ENCODE measurements around the gene NANOGP8.
A peak's percentile ranks its signal among the peaks of the same experiment; 100 is the strongest.
"Not testable (repeated sequence)": the region's sequence is repeated elsewhere in the genome, so short reads cannot be mapped to it uniquely, and the experiment has no call there.

The NANOGP8 gene, protein sequence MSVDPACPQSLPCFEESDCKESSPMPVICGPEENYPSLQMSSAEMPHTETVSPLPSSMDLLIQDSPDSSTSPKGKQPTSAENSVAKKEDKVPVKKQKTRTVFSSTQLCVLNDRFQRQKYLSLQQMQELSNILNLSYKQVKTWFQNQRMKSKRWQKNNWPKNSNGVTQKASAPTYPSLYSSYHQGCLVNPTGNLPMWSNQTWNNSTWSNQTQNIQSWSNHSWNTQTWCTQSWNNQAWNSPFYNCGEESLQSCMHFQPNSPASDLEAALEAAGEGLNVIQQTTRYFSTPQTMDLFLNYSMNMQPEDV

DNA sequence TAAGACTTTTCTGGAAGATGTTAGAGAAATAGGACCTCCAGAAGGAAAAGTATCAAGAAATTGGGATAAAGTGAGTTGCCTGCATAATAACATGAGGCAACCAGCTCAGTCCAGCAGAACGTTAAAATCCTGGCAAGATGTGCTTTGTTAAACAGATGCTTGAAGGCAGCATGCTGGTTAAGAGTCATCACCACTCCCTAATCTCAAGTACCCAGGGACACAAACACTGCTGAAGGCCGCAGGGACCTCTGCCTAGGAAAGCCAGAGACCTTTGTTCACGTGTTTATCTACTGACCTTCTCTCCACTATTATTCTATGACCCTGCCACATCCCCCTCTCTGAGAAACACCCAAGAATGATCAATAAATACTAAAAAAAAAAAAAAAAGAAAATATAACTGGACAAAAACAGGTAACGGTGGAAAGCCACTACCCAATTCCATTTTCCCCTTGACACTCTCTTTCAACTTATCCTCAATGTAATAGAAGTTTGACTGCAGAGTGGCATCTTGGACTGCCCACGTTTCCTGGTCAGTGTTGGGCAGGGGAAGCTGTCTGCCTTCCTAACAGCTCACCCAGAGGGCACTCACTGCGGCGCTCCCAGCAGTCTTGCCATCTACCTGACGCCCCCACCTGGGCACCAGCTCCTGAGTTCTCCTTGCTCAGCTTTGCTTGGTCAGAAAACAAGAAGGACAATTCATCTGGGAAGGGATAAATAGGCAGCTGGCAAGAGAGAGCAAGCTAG is at the start of gene NANOGP8:
Gene NANOGP8 (minus strand): TSS at position 120 of the 744 bp plus-strand sequence. CDS start 185 bp downstream, outside the sequence.
- not testable (repeated sequence) for DNase-seq (ENCODE audit: low read depth)

DNA sequence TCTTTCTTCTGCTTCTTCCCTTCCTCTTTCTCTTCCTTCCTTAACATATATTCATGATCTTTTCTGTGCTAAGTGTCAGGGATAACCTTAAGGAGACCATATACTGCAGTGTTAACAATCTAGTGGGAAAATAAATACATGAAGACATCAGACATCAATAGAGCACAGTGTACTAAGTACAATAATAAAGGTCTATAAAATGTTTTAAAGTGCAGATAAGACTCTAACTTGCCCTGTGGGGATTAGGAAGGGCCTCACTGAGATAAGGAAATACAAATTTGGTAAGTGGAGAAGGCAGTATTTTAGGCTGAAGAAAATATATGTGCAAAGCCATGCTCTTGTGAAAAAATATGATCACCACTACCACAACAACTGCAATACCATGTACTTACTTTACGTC is 49.2 kb upstream of the NANOGP8 start:
- no peak for DNase-seq (ENCODE audit: low read depth)
- H3K9ac ChIP-seq (ENCODE audit: low read length), result no peak overlapping the region
- peaks cover 4% of the 10 kb centered on the region for H3K4me1 ChIP-seq (ENCODE audit: control insufficient read depth, insufficient read depth, low read length)
- H3K4me3 ChIP-seq (ENCODE audit: low read length), result no peak overlapping the region
- no peaks in the 10 kb centered on the region for H3K27me3 ChIP-seq (replicated peaks; ENCODE audit: control insufficient read depth, insufficient read depth, low read length)
- no peaks in the 10 kb centered on the region for H3K9me3 ChIP-seq (ENCODE audit: control insufficient read depth, low read length)
- H3K36me3 ChIP-seq (ENCODE audit: control insufficient read depth, insufficient read depth, low read length, severe bottlenecking), result no peaks in the 10 kb centered on the region

More for the DNA sequence above, at the start of gene NANOGP8:
- not testable (repeated sequence) for H3K36me3 ChIP-seq (ENCODE audit: control insufficient read depth, insufficient read depth, low read length, severe bottlenecking); H3K4me3 ChIP-seq (ENCODE audit: low read length); H3K9ac ChIP-seq (ENCODE audit: low read length); H3K9me3 ChIP-seq (ENCODE audit: control insufficient read depth, low read length); H3K27me3 ChIP-seq (replicated peaks; ENCODE audit: control insufficient read depth, insufficient read depth, low read length); H3K4me1 ChIP-seq (ENCODE audit: control insufficient read depth, insufficient read depth, low read length)

DNA sequence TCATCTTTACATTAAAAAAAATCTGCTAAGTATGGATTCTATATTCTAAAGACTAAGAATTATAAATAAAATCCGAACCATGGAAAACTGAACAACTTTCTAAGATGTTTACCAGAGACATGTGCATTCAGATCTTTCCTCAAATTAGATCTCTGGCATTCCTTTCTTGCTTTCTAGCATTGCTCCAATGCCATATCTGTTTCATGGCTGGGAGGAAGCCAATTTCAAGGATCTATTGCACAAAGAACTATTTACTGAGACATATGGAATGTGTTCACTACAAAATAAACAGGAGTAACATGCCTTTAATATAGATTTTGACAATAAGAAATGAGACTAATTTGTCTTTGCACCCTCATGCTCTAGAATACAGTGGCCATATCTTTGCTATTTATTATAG is 45.1 kb upstream of the NANOGP8 start:
- Histone ChIP-seq H3K4me1 (ENCODE audit: control insufficient read depth, insufficient read depth, low read length) (peaks cover 4% of the 10 kb centered on the region), H3K9me3 (ENCODE audit: control insufficient read depth, low read length) (no peaks in the 10 kb centered on the region), H3K27me3 (replicated peaks; ENCODE audit: control insufficient read depth, insufficient read depth, low read length) (no peaks in the 10 kb centered on the region)

DNA sequence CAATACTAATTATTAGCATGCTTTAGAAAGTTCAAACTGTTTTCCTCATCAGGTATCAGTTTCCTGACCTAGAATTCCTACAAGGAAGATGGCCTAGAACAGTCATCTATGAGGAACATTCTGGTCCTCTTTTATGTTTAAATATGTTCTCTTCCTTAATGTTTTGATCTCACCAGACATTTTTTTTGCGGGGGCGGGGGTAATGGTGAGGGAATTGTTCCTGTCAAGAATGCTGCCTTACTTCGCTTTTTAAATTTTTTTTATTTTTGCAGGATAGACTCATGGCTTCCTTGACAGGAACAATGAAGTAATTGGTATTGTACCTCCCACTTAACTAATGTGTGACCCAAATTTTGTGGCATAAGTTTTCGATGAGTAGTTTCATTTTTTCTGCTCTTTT is 44.3 kb upstream of the NANOGP8 start:
- no peak for DNase-seq (ENCODE audit: low read depth)
- Histone ChIP-seq H3K9ac (ENCODE audit: low read length) (no peak overlapping the region), H3K27me3 (replicated peaks; ENCODE audit: control insufficient read depth, insufficient read depth, low read length) (no peaks in the 10 kb centered on the region), H3K4me1 (ENCODE audit: control insufficient read depth, insufficient read depth, low read length) (peaks cover 4% of the 10 kb centered on the region), H3K9me3 (ENCODE audit: control insufficient read depth, low read length) (no peaks in the 10 kb centered on the region), H3K4me3 (ENCODE audit: low read length) (no peak overlapping the region), H3K36me3 (ENCODE audit: control insufficient read depth, insufficient read depth, low read length, severe bottlenecking) (no peaks in the 10 kb centered on the region)

More for the DNA sequence above, 45.1 kb upstream of the NANOGP8 start:
- no peak overlapping the region for H3K4me3 ChIP-seq (ENCODE audit: low read length)
- H3K9ac ChIP-seq (ENCODE audit: low read length), result no peak overlapping the region
- no peaks in the 10 kb centered on the region for H3K36me3 ChIP-seq (ENCODE audit: control insufficient read depth, insufficient read depth, low read length, severe bottlenecking)
- DNase-seq (ENCODE audit: low read depth), result peak; percentile 83

DNA sequence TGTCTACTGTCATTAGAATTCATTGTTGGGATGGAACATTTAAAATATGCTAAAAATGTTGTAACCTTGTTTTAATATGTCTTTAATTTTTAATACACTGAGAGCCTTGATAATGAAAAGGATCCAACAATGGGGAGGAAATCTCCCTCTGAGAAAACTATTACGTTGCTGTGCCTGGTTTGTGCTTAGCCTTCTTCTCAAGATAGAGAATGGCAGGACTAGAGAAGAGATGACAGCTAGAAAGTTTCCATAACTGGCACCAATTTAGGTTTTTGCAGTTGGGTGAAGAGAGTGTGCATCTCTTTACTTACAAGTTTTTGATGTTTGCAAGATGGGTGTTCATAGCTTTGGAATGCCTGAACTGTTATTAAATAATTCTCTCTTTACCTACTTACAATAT is 42.6 kb upstream of the NANOGP8 start:
- H3K4me1 ChIP-seq (ENCODE audit: control insufficient read depth, insufficient read depth, low read length), result peaks cover 4% of the 10 kb centered on the region
- no peak overlapping the region for H3K4me3 ChIP-seq (ENCODE audit: low read length)
- no peaks in the 10 kb centered on the region for H3K27me3 ChIP-seq (replicated peaks; ENCODE audit: control insufficient read depth, insufficient read depth, low read length)
- DNase-seq (ENCODE audit: low read depth), result no peak
- no peaks in the 10 kb centered on the region for H3K9me3 ChIP-seq (ENCODE audit: control insufficient read depth, low read length)
- no peak overlapping the region for H3K9ac ChIP-seq (ENCODE audit: low read length)
- H3K36me3 ChIP-seq (ENCODE audit: control insufficient read depth, insufficient read depth, low read length, severe bottlenecking), result no peaks in the 10 kb centered on the region

DNA sequence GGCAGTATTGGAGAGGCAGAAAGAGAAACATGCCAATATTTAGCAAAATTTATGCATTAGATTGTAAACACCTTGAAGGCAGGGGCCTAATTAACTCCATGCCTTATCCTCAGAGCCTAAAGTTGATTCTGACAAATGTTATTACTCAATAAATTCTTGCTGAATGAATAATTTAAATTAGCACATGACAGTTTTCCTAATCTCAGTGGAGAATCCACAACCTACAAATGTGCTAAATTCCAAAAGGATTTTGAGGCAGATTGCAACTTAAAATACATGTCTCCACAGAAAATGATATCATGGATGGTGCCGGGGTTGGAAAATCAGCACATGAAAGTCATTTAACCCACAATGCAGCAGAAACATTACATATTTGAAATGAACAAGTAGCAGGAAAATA is 41.1 kb upstream of the NANOGP8 start:
- peaks cover 4% of the 10 kb centered on the region for H3K4me1 ChIP-seq (ENCODE audit: control insufficient read depth, insufficient read depth, low read length)
- H3K36me3 ChIP-seq (ENCODE audit: control insufficient read depth, insufficient read depth, low read length, severe bottlenecking), result no peaks in the 10 kb centered on the region
- no peak for DNase-seq (ENCODE audit: low read depth)
- H3K4me3 ChIP-seq (ENCODE audit: low read length), result no peak overlapping the region
- H3K9me3 ChIP-seq (ENCODE audit: control insufficient read depth, low read length), result no peaks in the 10 kb centered on the region
- no peaks in the 10 kb centered on the region for H3K27me3 ChIP-seq (replicated peaks; ENCODE audit: control insufficient read depth, insufficient read depth, low read length)
- H3K9ac ChIP-seq (ENCODE audit: low read length), result no peak overlapping the region

DNA sequence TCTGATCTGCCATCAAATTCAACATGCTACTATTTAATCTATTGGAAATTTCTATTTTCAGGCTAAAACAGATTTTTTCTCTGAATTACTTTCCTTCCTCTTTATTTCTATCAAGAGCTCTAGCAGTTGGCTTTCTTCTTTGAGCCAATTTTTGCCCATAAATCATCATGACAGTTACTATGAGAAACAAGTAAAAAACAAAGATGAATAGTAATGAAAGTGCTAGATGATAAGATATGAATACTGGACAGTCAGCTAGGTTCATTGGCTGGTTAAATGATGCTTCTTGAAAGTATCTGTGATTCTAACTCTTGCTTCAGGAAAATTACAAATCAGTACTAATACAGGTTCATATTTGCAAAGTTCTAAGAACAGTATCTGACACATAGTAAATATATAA is 38.6 kb upstream of the NANOGP8 start:
- H3K36me3 ChIP-seq (ENCODE audit: control insufficient read depth, insufficient read depth, low read length, severe bottlenecking), result no peaks in the 10 kb centered on the region
- H3K4me3 ChIP-seq (ENCODE audit: low read length), result no peak overlapping the region

DNA sequence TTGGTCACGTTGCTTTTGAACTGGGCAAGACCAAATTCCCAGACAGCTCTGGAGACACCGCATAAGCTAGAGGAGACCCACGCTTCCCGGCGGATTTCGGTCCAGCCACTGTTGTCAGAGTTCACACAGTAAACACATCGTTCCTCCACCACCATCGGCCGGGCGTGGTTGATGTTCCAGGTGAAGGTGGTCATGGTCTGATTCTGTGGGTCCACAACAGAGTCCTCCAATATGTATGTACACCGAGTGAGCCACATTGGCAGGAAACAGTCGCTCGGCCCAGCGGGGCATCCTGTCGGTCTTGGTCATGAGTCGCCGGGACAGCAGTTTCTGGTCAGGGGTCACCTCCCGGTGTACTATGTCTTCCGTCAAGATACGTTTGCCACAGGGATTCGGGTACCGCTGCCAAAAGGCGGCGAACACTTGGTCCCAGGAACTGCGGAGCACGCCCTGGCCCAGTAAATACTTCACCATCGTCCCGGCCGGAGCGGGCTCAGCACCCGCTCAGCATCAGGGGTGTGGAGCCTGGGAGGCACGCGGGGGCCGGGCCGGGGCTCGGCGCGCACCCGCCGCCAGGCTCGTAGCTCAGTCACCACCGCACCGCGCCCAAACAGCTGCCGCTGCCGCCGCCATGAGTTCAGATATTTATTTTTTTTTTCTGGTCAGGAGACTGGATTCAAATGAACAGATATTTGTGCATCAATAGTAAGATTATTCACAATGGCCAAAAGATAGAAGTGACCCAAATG is 36.7 kb upstream of the NANOGP8 start:
- no peak overlapping the region for H3K9ac ChIP-seq (ENCODE audit: low read length)
- DNase-seq (ENCODE audit: low read depth), result no peak

More for the DNA sequence above, 38.6 kb upstream of the NANOGP8 start:
- no peaks in the 10 kb centered on the region for H3K4me1 ChIP-seq (ENCODE audit: control insufficient read depth, insufficient read depth, low read length)
- H3K9ac ChIP-seq (ENCODE audit: low read length), result no peak overlapping the region
- H3K9me3 ChIP-seq (ENCODE audit: control insufficient read depth, low read length), result no peaks in the 10 kb centered on the region
- no peak for DNase-seq (ENCODE audit: low read depth)
- no peaks in the 10 kb centered on the region for H3K27me3 ChIP-seq (replicated peaks; ENCODE audit: control insufficient read depth, insufficient read depth, low read length)

DNA sequence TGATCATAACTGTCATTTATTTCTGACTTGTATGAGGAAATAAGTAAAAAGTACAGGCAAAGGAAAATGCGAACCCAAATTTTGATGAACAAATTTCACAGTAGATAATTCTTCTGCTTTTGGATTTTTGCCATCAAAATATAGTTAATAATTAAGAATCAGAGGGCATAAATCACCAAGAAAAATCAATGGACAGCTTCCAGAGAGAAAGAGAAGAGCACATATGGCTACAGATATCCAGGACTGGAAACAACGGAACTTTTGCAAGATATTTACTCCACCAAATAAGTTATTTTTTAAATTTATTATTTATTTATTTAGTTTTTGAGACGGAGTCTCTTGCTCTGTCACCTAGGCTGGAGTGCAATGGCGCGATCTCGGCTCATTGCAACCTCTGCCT is 35.1 kb upstream of the NANOGP8 start:
- Histone ChIP-seq H3K27me3 (replicated peaks; ENCODE audit: control insufficient read depth, insufficient read depth, low read length) (no peaks in the 10 kb centered on the region), H3K4me3 (ENCODE audit: low read length) (no peak overlapping the region), H3K36me3 (ENCODE audit: control insufficient read depth, insufficient read depth, low read length, severe bottlenecking) (no peaks in the 10 kb centered on the region), H3K9ac (ENCODE audit: low read length) (no peak overlapping the region), H3K4me1 (ENCODE audit: control insufficient read depth, insufficient read depth, low read length) (no peaks in the 10 kb centered on the region), H3K9me3 (ENCODE audit: control insufficient read depth, low read length) (no peaks in the 10 kb centered on the region)
- no peak for DNase-seq (ENCODE audit: low read depth)

More for the DNA sequence above, 36.7 kb upstream of the NANOGP8 start:
- no peaks in the 10 kb centered on the region for H3K9me3 ChIP-seq (ENCODE audit: control insufficient read depth, low read length)
- H3K27me3 ChIP-seq (replicated peaks; ENCODE audit: control insufficient read depth, insufficient read depth, low read length), result no peaks in the 10 kb centered on the region
- H3K36me3 ChIP-seq (ENCODE audit: control insufficient read depth, insufficient read depth, low read length, severe bottlenecking), result no peaks in the 10 kb centered on the region
- H3K4me1 ChIP-seq (ENCODE audit: control insufficient read depth, insufficient read depth, low read length), result no peaks in the 10 kb centered on the region
- H3K4me3 ChIP-seq (ENCODE audit: low read length), result no peak overlapping the region

DNA sequence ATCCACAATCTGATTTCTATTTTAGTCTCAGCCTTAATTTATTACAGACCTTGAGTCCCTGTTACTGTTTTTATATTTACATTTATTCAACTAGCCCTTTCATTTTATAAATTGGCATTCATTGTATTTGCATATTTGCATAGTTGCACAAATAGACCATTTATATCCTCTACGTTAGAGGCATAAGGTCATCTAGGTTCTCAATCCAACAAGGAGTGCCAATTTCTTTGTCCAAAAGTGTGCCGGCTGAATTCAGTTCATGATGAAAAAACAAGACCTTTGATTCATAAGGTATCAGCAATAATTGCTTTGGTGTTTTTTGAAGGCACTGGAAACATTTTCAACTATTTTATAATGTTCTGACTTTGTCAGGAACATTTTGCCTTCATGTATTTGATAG is 33.9 kb upstream of the NANOGP8 start:
- Histone ChIP-seq H3K4me3 (ENCODE audit: low read length) (no peak overlapping the region), H3K9ac (ENCODE audit: low read length) (no peak overlapping the region), H3K9me3 (ENCODE audit: control insufficient read depth, low read length) (no peaks in the 10 kb centered on the region), H3K36me3 (ENCODE audit: control insufficient read depth, insufficient read depth, low read length, severe bottlenecking) (no peaks in the 10 kb centered on the region), H3K4me1 (ENCODE audit: control insufficient read depth, insufficient read depth, low read length) (no peaks in the 10 kb centered on the region), H3K27me3 (replicated peaks; ENCODE audit: control insufficient read depth, insufficient read depth, low read length) (no peaks in the 10 kb centered on the region)
- DNase-seq (ENCODE audit: low read depth), result no peak

DNA sequence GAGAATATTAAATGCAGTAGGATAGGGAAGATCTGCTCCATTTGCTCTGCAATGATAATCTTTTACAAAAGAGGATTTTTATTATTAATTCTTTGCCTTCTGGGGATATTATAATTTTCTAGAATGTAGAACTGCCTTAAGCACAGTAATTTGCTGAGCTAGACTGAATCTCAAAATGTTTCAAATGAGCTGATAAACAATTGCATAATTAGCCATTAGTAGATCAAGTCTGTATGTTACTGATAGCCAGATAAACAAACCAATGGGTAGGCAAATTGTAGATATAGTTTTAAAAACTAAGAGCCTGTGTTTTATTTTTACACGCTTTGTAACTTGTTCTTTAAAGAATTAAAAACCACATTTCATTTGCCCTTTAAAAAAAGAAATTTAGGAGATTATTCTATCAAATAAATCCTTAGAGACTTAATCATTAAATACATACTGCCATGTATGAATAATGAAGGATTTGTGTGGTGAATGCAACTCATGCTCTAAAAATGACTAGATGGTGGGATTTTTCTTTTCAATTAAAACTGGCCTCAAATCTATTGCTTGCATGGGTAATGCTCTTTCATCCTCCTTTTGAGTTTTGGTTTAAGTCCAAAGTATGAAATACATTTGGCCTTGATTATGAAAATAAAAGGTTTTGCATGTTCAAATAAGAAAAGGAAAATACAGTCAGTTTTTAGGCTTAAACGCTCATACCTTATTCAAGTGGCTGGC is 32.6 kb upstream of the NANOGP8 start:
- no peaks in the 10 kb centered on the region for H3K9me3 ChIP-seq (ENCODE audit: control insufficient read depth, low read length)
- peak; percentile 41 for DNase-seq (ENCODE audit: low read depth)
- no peak overlapping the region for H3K9ac ChIP-seq (ENCODE audit: low read length)
- no peaks in the 10 kb centered on the region for H3K36me3 ChIP-seq (ENCODE audit: control insufficient read depth, insufficient read depth, low read length, severe bottlenecking)
- H3K27me3 ChIP-seq (replicated peaks; ENCODE audit: control insufficient read depth, insufficient read depth, low read length), result no peaks in the 10 kb centered on the region
- H3K4me1 ChIP-seq (ENCODE audit: control insufficient read depth, insufficient read depth, low read length), result no peaks in the 10 kb centered on the region
- no peak overlapping the region for H3K4me3 ChIP-seq (ENCODE audit: low read length)

Measured in adipocyte (in vitro differentiated cells).